ENCODE results near the gene SIX3. TPM values are rescaled to one million over a fixed set of nuclear protein-coding genes. Genes with fewer than 3 reads are reported as not detected.

The SIX3 gene
- total RNA-seq, 1 donor, result not detected

- TF ChIP-seq CTCF (IDR thresholded peaks at IDR 0.05; ENCODE audit: insufficient read depth, low read length), result no peak
- peak; percentile 48 for DNase-seq (ENCODE audit: low read depth)
- no peak overlapping the region for H3K4me3 ChIP-seq (ENCODE audit: low read depth, low read length)
Measured at GRCh38 chr2:44956843-44957242, 15.3 kb downstream of the SIX3 start.

- no peak for TF ChIP-seq CTCF (IDR thresholded peaks at IDR 0.05; ENCODE audit: insufficient read depth, low read length)
- no peak overlapping the region for H3K4me3 ChIP-seq (ENCODE audit: low read depth, low read length)
- DNase-seq (ENCODE audit: low read depth), result peak; percentile 47
Measured at GRCh38 chr2:44957656-44958327, 16.3 kb downstream of the SIX3 start.

- H3K4me3 ChIP-seq (ENCODE audit: low read depth, low read length), result no peak overlapping the region
- TF ChIP-seq CTCF (IDR thresholded peaks at IDR 0.05; ENCODE audit: insufficient read depth, low read length), result no peak
- no peak for DNase-seq (ENCODE audit: low read depth)
Measured at GRCh38 chr2:44959855-44960254, 18.4 kb downstream of the SIX3 start.

- TF ChIP-seq CTCF (IDR thresholded peaks at IDR 0.05; ENCODE audit: insufficient read depth, low read length), result no peak
- H3K4me3 ChIP-seq (ENCODE audit: low read depth, low read length), result no peak overlapping the region
- DNase-seq (ENCODE audit: low read depth), result no peak
Measured at GRCh38 chr2:44960871-44961270, 19.4 kb downstream of the SIX3 start.

- H3K4me3 ChIP-seq (ENCODE audit: low read depth, low read length), result no peak overlapping the region
- TF ChIP-seq CTCF (IDR thresholded peaks at IDR 0.05; ENCODE audit: insufficient read depth, low read length), result no peak
- no peak for DNase-seq (ENCODE audit: low read depth)
Measured at GRCh38 chr2:44962176-44962695, 20.7 kb downstream of the SIX3 start.

GRCh38 chr2:44964752-44965236, 23.3 kb downstream of the SIX3 start:
- no peak for DNase-seq (ENCODE audit: low read depth)
- TF ChIP-seq CTCF (IDR thresholded peaks at IDR 0.05; ENCODE audit: insufficient read depth, low read length), result peak; percentile 12

More at GRCh38 chr2:44964752-44965236, 23.3 kb downstream of the SIX3 start:
- H3K4me3 ChIP-seq (ENCODE audit: low read depth, low read length), result no peak overlapping the region

Measured in fibroblast of the aortic adventitia (primary cell).